Bronchial epithelial cell (primary cell): Measurements from ENCODE around the gene ZNF831. TPM values are rescaled to one million over a fixed set of nuclear protein-coding genes. Genes with fewer than 3 reads are reported as not detected.

Experiments
- DNase-seq: peaks from one replicate; pipeline ENCODE4 v3.0.0-alpha.2; 2010; ENCODE audit warnings: low read depth
- FAIRE-seq: peaks from 2 replicates; lab custom pipeline; 2011; peaks lifted over from hg19 to GRCh38; lab: Jason Lieb, UNC
- H3K27me3 ChIP-seq: 2 replicates; pipeline ENCODE4 v1.5.1; 2011; ENCODE audit warnings: low read length; ENCODE audit not compliant: control insufficient read depth, insufficient read depth
- H3K36me3 ChIP-seq: 2 replicates; pipeline ENCODE4 v1.5.1; 2011; ENCODE audit warnings: low read length; ENCODE audit not compliant: control insufficient read depth, insufficient read depth
- H3K4me3 ChIP-seq: 2 replicates; pipeline ENCODE4 v1.5.1; 2011; ENCODE audit warnings: mild to moderate bottlenecking, low read depth, low read length, control low read depth
- total RNA-seq: library from RNA; depleted of rRNA; stranded (reverse); fragments of >200 nt; gene quantifications from 2 replicates; pipeline ENCODE4 v1.2.1, GENCODE V29; 2014
- TF ChIP-seq, protein P1 (sequence below): IDR thresholded peaks from 2 replicates; pipeline ENCODE4 v1.5.1; 2011; ENCODE audit warnings: mild to moderate bottlenecking, moderate library complexity, low read length, control low read depth, inconsistent platforms; ENCODE audit not compliant: insufficient read depth, severe bottlenecking

ZNF831 gene
- total RNA-seq, 1 donor from 2014 or later: not detected

GRCh38 chr20:59146780-59147565 is 16.6 kb upstream of the ZNF831 start:
- no peak for FAIRE-seq

DNA sequence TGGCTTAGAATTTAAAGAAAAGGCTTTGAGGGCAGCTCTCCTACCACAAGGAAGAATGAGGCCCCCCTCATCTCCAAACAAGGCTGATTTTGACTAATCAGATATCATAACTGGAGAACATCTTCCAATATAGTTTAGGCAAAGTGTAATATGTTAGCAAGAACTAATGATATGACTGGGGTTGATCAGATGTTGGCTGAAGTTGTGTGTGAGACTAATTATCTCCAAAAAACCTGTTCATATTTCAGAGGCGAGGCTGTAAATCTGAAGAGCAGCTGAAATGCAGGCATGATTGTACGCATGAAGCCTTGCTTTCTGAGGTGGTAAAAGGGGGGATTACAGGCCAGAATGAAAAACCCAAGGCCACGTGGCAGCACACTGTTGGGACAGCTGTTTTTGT is 16.0 kb upstream of the ZNF831 start:
- DNase-seq (no peak), FAIRE-seq (no peak)
- Histone ChIP-seq H3K36me3 (no peaks in the 10 kb centered on the region), H3K27me3 (no peaks in the 10 kb centered on the region), H3K4me3 (no peak overlapping the region)
- TF ChIP-seq, protein P1, sequence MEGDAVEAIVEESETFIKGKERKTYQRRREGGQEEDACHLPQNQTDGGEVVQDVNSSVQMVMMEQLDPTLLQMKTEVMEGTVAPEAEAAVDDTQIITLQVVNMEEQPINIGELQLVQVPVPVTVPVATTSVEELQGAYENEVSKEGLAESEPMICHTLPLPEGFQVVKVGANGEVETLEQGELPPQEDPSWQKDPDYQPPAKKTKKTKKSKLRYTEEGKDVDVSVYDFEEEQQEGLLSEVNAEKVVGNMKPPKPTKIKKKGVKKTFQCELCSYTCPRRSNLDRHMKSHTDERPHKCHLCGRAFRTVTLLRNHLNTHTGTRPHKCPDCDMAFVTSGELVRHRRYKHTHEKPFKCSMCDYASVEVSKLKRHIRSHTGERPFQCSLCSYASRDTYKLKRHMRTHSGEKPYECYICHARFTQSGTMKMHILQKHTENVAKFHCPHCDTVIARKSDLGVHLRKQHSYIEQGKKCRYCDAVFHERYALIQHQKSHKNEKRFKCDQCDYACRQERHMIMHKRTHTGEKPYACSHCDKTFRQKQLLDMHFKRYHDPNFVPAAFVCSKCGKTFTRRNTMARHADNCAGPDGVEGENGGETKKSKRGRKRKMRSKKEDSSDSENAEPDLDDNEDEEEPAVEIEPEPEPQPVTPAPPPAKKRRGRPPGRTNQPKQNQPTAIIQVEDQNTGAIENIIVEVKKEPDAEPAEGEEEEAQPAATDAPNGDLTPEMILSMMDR: no peak

More at GRCh38 chr20:59146780-59147565, 16.6 kb upstream of the ZNF831 start:
- DNase-seq: no peak
- TF ChIP-seq, protein P1: no peak
- Histone ChIP-seq H3K27me3 (no peaks in the 10 kb centered on the region), H3K4me3 (no peak overlapping the region), H3K36me3 (no peaks in the 10 kb centered on the region)

DNA sequence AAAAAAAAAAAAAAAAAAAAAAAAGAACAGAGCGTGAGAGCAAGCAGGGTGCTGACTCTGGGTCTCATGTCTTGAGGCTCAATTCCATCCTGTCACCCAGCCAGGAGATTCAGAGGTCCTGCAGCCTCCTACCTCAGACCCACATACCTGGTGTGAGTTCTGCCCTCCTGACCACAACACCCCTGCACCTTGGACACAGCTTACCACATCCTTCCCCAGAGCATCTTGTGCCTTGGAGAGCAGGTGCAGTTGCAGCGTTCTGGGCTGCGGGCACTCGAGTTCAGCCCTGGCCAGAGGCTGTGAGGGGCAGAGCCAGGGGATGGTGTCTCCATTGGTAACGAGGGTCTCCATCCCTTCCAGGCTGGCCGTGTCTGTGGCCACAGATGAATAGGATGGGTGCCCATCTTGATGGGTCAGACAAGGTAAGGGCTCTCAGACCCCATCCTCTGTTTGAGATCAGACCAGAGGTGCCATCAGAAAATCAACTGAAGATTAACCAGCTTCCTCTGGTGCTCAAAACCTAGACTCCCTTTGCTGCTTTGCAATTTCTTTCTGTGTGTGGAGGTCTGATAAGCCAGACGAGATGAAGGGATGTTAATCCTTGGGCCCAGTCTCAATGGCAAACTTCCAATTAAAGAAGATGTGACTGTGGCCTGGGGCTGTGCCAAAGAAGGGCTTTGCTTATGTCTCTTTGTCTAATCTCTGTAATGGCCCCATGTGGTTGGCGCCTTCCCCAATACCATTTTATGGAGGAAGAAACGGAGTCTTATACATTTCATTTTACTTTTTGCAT is 14.7 kb upstream of the ZNF831 start:
- no peaks in the 10 kb centered on the region for H3K27me3 ChIP-seq
- H3K4me3 ChIP-seq: no peak overlapping the region
- DNase-seq: no peak
- no peaks in the 10 kb centered on the region for H3K36me3 ChIP-seq
- TF ChIP-seq, protein P1: no peak
- no peak for FAIRE-seq

GRCh38 chr20:59149678-59150504 is 13.7 kb upstream of the ZNF831 start:
- FAIRE-seq: no peak
- TF ChIP-seq, protein P1: no peak
- no peaks in the 10 kb centered on the region for H3K36me3 ChIP-seq
- DNase-seq: no peak
- no peaks in the 10 kb centered on the region for H3K27me3 ChIP-seq
- no peak overlapping the region for H3K4me3 ChIP-seq

DNA sequence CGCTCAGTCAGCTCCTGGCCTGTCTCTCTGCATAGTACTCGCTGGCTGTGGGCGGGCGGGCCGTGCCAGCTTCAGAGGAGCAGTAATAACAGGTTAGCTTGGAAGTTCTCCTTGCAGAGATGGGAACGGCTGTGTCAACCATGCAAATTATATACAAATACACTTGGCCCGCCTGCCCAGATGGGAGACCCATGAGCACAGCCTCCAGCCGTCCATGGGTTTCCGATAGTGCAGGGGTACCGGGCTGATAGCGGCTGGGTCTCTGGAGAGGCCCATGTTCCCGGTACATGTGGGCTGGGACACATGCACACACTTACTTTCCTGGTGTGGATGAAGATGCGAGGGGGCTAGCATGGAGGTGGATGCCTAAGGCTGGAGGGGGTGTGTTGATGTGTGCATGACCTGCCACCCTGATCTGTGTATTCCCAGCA is 12.8 kb upstream of the ZNF831 start:
- Histone ChIP-seq H3K27me3 (no peaks in the 10 kb centered on the region), H3K4me3 (no peak overlapping the region), H3K36me3 (no peaks in the 10 kb centered on the region)
- DNase-seq (no peak), FAIRE-seq (no peak)
- TF ChIP-seq, protein P1: no peak
